ELF-1 (cell line): ENCODE measurements around the gene KIF6.

Experiments
- DNase-seq: peaks from one replicate; pipeline ENCODE4 v3.0.0-alpha.2; 2016; ENCODE audit warnings: low read depth, low spot score

The KIF6 gene

GRCh38 chr6:39421383-39422225, 303.6 kb downstream of the KIF6 start:
- DNase-seq, result no peak

GRCh38 chr6:39420300-39421265, 304.6 kb downstream of the KIF6 start:
- DNase-seq, result no peak

DNA sequence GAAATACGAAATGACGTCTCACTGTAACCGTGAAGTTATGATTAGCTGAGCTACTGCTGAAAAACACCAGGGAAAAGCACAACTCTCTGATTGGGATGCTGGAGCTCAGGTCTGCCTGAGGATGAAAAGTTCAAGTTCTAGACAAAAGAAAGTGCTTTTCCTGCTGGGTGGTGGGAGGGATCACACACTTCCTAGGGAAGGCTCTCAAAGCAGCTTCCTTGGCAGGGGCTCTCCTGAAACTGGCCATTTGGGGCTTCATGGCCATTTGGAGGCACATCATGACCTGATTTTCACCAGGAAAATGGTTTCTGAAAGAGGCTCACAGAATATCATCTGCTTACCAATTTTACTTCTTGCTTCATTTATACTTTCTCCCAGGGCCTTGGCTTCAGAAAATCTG, 305.6 kb downstream of the KIF6 start:
- DNase-seq, result no peak

DNA sequence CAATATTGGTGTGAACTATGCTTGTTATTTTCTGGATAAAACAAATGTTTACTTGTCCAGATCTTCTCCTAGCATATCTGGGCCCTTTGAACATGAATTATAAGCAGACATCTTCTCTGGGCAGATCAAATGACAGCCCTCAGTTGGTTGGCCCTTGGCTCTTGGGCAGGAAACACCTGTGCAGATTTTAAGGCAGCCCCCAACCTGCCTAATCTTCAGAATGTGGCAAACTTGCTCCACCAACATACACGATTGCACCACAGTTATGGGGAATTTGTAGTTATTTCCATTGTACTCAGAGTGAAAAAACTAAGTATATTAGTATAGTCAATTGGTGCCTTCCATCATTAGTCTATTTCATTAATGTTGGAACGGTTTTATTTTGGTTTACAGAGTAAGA, 307.8 kb downstream of the KIF6 start:
- DNase-seq, result no peak

DNA sequence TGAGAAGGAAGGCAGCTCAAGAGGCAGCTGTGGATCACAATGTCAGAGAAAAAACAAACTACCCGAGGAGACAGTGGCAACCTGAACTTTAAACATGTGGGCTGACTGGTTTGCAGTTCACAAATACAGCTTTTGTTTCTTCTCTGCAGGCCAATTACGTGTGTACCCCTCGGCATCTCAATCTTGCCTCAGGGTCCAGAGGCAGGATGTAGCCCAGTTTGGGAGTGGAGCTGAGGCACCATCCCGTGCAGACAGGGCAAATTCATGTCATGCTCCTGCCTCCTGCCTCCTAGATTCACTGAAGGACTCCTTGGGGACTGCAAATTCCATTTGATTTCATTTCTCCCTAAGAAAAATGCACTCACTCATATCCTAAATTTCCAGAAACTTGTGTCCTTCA, 308.5 kb downstream of the KIF6 start:
- DNase-seq, result peak; percentile 80

GRCh38 chr6:39416026-39416425, 309.2 kb downstream of the KIF6 start:
- DNase-seq, result peak; percentile 24

DNA sequence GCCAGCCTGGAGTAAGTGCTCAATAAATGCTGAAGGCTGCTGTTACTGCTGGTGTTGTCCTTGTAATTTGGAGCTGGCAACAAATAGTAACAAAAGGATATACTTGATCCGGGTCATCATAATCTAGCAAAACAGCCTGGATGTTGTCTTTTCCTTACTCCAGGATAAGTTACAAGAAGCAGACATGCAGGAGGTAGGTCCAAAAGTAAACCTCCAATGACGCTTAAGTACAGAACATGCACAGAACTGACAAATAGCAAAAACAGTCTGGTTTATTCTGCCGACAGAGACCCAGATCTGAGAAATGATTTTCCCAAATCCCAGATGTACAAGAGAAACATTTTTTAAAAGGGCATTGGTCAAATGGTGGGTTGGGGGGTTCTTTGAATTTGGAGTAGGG, 309.7 kb downstream of the KIF6 start:
- DNase-seq, result no peak

- DNase-seq, result no peak
Observed at GRCh38 chr6:39411465-39411864, 313.7 kb downstream of the KIF6 start.

DNA sequence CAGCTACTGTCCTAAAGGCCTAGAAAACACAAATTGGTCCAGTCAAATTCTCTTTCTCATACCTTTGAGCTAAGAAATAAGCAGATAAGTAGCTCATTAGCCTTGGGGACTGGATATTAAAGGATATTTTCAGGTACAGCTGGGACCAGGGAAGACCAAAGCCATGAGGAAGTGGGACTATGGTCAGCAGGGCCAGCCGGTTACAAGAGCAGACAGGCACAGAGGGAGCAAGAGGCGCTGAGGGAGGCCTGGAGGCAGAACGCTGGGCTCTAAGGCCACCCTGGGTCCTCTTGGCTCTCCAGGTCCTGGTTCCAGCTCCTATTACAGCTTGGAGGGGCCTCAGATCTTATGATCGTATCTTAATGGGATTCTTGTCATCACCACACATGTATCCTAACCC, 314.2 kb downstream of the KIF6 start:
- no peak for DNase-seq

DNA sequence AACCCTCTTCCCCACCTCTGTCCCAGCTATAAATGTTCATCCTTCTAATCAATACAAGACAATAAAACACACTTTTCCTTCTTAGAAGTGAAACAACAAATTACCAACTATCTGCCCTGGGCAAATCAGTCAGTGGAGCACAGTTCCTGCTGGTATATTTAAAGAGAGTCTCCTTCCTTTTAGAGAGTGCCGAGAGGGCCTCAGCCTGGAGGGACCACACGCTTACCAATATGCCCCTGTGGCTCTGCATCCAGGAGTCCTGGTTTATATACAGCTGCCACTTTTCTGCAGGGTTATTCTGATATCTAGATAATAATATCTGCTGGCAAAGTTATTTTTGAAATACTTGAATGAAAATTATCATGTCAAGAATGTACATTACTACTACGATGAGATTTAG, 315.3 kb downstream of the KIF6 start:
- DNase-seq, result no peak

GRCh38 chr6:39407446-39407993, 317.7 kb downstream of the KIF6 start:
- no peak for DNase-seq

GRCh38 chr6:39404312-39404711, 320.9 kb downstream of the KIF6 start:
- DNase-seq, result no peak

GRCh38 chr6:39403304-39403703, 321.9 kb downstream of the KIF6 start:
- no peak for DNase-seq

- DNase-seq, result no peak
Observed at GRCh38 chr6:39402239-39402751, 322.9 kb downstream of the KIF6 start.

GRCh38 chr6:39401376-39401775, 323.8 kb downstream of the KIF6 start:
- DNase-seq, result no peak

DNA sequence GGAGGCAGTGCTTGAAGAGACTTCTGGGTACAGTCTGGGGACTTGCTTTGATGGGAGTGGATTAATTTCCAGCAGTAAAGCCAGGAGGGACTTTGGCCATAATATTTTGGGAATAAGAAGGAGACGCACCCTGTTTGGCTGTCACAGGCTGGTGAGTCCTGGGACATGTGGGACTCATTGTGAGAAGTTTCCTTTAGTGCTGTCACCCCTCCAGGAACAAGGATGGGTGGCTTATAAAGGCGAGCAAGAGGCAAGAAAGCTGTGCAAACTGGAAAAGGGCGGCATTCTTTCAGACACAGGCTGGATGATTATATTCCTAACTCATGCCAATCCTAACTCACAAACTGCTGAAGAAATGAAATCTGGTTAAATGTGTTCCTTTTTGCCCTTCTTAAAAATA, 325.2 kb downstream of the KIF6 start:
- no peak for DNase-seq

- no peak for DNase-seq
Observed at GRCh38 chr6:39396854-39397253, 328.4 kb downstream of the KIF6 start.

DNA sequence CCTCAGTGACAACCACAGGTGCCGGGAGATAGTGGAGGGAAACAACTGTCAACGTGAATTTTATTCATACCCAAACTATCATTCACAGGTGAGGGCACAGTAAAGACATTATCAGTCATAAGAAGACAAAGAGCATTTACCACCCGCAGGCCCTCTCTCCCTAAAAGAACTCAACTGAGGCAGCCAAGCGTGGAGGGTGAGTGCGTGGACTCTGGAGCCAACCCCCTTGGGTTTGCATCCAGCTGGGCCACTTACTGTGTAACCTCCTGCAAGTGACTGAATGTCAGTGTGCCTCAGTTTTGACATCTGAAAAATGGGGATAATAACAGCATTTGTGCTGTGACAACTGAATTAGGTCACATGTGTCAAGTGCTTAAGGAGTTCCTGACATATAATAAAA, 332.1 kb downstream of the KIF6 start:
- no peak for DNase-seq

GRCh38 chr6:39391182-39391581, 334.0 kb downstream of the KIF6 start:
- DNase-seq, result peak; percentile 32

DNA sequence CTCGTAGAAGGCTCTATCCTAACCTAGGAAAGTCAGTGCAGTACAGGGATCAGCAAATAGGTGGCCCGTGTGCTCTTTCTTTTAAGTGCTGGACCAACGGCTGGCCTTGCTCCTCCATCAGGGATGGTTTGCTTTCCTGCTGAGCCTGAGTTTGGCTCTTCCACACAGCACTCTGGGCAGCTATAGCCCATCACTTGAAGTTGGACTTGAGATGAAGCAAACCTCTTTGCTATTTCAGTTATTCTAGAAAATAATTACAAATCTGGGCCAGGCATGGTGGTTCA, 335.8 kb downstream of the KIF6 start:
- peak; percentile 17 for DNase-seq

DNA sequence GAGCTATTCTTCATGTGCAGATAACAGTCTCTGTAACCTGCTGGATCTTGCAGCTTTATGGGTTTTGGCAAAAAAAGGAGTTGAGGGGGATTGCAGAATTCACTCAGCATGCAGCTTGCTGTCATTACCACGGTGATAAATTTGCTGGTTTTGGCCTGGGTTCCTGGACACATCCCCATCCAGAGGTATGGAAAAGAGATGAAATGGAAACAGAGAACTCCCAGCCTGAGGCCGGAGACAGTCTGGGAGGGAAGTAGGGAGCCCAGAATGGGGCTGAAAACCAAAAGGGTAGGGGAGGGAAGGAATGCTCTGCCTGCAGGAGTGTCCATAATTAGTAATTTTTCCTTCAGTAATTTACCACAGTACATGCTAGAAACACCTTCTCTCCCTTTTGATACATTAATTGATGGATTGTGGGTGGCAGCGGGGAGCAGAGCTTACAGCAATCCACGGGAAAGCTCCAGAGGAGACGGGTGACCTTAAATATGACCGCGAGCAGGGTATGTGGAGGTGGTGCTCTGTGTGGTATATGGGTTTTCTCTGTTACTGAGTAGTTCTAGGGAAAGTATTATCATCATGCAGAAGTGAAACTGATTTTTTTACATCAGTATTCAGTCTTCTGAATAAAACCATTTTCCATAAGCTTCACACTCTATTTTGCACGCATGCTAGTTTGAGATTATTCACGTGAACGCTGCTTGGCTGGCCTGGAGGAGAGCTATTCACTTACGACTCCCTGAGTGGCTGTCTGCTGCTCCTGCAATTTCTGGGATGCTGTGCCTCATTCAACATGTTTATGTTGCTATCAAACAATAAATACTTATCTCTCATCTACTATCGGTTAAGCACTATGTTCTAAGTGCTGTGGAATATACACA, 336.4 kb downstream of the KIF6 start:
- no peak for DNase-seq
